Left colon (tissue), 2 donors: Measurements from ENCODE around the gene TREML1. TPM values are rescaled to one million over a fixed set of nuclear protein-coding genes. Genes with fewer than 3 reads are reported as not detected.
"Not testable (repeated sequence)": the region's sequence is repeated elsewhere in the genome, so short reads cannot be mapped to it uniquely, and the experiment has no call there.

Source experiments
- ATAC-seq: fragments of 200-7000 bp; cut with Tn5 transposase; one replicate; pipeline ENCODE4 v1.9.1; 2020; ENCODE audit warnings: mild to moderate bottlenecking, moderate library complexity
- DNase-seq, 2 donors: peaks; one replicate each; pipeline ENCODE4 v3.0.0-alpha.2; 2020
- intact Hi-C, 2 donors: fragments of 100-400 bp; cut with DNase I in 1 of 2; cut with micrococcal nuclease in 1 of 2; formaldehyde crosslinking; loops; one replicate each; pipeline versions ENCODE4 v1.11.2 to v1.14.0; 2022; cut with DNase I, micrococcal nuclease
- total RNA-seq, 2 donors: library from RNA; stranded (reverse); fragmentation: NEBNext Ultra II Directional; extraction: Animal tissue kit (Norgen Biotek cat#: 25700); gene quantifications; one replicate each; pipeline ENCODE4 v1.2.1, GENCODE V29; 2021
- donor health status: DM: no; HTN: no; CAD: no.
- donor health status: DM: yes; HTN: yes; CAD: no.

Gene TREML1
- total RNA-seq, 2 donors from 2014 or later, result not detected

- intact Hi-C loops, result no loop called here
- no peak for ATAC-seq
- no peak for DNase-seq
Measured at GRCh38 chr6:41157323-41157722, 3.2 kb upstream of the TREML1 start.

DNA sequence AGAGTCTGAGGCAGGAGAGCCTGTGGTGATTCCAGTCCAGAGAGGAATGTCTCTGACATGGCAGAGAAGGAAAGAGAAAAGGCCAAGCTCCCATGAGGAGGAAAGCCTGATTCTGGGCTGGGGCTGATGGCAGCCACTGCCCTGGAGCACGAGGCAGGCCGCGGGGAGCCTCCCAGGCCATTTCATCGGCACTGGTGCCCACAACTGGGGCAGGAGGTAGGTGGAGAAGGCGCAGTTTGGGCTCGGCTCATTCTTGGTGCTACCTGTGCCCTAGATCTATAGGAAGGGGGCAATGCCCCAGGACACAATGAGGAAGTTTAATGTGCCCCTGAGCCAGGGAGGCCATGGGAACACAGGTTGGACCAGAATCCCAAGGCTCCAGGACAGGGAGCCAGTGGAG lies 2.6 kb upstream of the TREML1 start:
- ATAC-seq (no peak), DNase-seq (no peak)
- intact Hi-C loops, result no loop called here

- intact Hi-C loops, result no loop called here
- no peak for ATAC-seq
- no peak for DNase-seq
Measured at GRCh38 chr6:41156001-41156400, 1.9 kb upstream of the TREML1 start.

- intact Hi-C loops, result no loop called here
- ATAC-seq (no peak), DNase-seq (no peak)
Measured at GRCh38 chr6:41155132-41155805, 1.1 kb upstream of the TREML1 start.

DNA sequence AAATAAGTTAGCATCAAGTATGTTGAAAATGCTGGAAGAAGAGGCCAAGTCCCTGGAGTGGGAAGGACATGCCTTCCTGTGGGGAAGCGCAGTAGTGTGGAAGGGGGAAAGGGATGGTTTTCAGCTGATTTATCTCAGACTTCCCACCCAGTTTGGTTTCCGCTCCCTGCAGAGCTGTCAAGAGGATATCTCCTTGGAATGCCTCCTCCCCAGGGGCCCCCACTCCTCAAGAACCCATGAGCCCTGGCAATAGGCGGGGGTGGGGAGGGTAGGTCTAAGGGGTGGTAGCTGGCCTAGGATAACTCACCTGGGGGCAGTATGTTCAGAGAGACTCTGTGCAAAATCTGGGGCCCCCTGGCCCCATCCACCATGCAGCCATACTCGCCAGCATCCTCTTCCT lies 696 bp downstream of the TREML1 start:
- intact Hi-C loops, result no loop called here
- DNase-seq, result no peak
- ATAC-seq, result no peak

GRCh38 chr6:41150671-41151070 lies 3.5 kb downstream of the TREML1 start:
- no peak for DNase-seq
- no peak for ATAC-seq
- intact Hi-C loops, result no loop called here

DNA sequence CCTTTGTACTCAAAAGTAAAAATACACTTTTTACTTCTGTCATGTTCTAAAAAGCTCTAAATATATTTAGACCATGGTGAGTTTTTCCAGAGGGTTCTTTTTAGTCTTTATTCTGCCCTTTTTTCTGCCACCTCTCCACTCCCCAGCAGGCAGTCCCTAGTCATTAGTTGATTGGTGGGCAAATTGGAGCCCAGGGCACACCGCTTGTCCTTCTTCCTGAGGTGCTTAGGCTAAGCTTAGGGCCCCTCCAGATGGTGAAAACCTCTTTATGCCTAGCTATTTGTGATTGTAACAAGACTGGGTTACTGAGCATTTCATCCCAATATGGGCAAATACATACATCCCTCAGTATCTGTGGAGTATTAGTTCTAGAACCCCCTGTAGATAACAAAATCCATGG lies 6.2 kb downstream of the TREML1 start:
- intact Hi-C loops, result no loop called here
- ATAC-seq (no peak), DNase-seq (no peak)

DNA sequence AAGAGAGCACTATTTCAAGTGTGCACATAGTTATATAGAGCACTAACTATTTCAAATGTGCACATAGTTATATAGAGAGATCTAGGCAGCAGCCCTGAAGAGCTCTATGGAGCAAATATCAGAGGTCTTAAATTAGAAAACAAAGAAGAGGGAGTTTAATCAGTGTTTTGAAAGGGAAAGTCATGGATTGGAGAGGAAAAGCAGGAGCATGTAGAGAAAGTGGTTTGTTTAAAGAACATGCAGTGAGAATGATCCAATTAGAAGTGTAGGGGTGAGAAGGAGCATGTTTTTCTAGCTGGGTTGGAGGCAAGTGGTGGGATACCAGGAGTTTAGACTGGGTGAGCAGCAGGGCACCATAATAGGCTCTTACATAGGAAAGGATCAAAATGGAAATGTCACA lies 17.2 kb downstream of the TREML1 start:
- DNase-seq (no peak), ATAC-seq (no peak)
- intact Hi-C loops, result no loop called here

GRCh38 chr6:41135062-41135832 lies 18.9 kb downstream of the TREML1 start:
- DNase-seq, result no peak
- ATAC-seq, result no peak
- intact Hi-C loops, result no loop called here

- no peak for DNase-seq
- ATAC-seq, result no peak
- intact Hi-C loops, result no loop called here
Measured at GRCh38 chr6:41132254-41132653, 21.9 kb downstream of the TREML1 start.

DNA sequence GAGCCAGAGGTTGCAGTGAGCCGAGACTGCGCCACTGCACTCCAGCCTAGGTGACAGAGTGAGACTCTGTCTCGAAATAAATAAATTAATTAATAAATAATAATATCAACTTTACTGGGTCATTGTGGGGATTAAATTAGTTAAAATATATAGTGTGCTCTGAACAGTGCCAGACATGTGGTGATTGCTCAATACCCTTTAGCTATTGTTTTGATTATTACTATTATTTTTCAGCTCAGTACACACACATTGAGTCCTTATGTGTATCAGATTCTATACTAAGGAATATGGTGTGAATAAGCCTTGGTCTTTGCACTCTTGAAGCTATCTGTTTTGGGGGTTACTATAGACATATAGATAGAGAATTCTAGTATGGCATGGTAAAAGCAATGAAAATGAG lies 28.9 kb downstream of the TREML1 start:
- ATAC-seq (no peak), DNase-seq (no peak)
- intact Hi-C loops, result no loop called here

GRCh38 chr6:41122918-41123317 lies 31.2 kb downstream of the TREML1 start:
- intact Hi-C loops, result no loop called here
- ATAC-seq, result no peak

DNA sequence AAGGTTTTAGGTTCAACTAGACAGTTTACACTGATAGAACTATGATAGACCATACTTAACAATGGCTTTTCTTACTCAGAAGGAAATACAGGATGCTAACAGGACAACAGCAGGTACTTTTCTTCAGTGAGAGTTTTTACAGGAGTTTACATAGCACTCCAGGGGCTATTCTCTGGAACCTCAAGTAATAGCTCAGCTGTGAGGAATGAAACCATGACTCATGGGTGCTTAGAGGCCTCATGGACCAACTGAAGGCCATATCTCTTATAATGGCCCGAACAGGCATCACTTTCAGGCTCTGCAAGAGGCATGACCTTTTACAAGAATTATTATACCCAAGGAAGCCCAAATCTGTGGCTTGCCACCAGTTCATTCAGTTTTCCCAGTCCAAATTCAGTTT lies 31.8 kb downstream of the TREML1 start:
- ATAC-seq, result no peak
- intact Hi-C loops, result no loop called here

More at GRCh38 chr6:41122918-41123317, 31.2 kb downstream of the TREML1 start:
- no peak for DNase-seq

GRCh38 chr6:41120058-41120457 lies 34.1 kb downstream of the TREML1 start:
- no peak for ATAC-seq
- no peak for DNase-seq
- intact Hi-C loops, result no loop called here

More for the DNA sequence above, 31.8 kb downstream of the TREML1 start:
- DNase-seq, result no peak

DNA sequence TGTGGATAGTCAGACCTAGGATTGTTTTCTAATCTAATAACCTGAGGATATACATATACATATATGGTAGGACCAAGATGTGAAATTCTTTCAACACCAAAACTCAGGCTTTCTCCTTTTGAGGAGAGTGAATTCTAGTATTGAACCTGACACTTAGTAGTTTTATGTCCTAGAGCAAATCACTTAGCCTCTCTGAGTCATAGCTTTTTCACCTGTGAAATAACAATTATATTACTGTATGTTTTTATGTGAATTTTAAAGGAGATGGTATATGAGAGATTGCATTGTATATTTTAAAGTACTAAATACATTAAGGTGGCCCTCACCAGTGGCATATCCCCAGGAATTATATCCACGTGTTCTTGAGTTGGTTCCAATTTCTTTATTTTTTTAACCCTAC lies 34.6 kb downstream of the TREML1 start:
- no peak for ATAC-seq
- intact Hi-C loops, result no loop called here

GRCh38 chr6:41115027-41115426 lies 39.1 kb downstream of the TREML1 start:
- intact Hi-C loops, ATAC-seq, DNase-seq: not testable (repeated sequence)

More for the DNA sequence above, 34.6 kb downstream of the TREML1 start:
- no peak for DNase-seq

- ATAC-seq (no peak), DNase-seq (no peak)
- intact Hi-C loops, result no loop called here
Measured at GRCh38 chr6:41111017-41111416, 43.1 kb downstream of the TREML1 start.

DNA sequence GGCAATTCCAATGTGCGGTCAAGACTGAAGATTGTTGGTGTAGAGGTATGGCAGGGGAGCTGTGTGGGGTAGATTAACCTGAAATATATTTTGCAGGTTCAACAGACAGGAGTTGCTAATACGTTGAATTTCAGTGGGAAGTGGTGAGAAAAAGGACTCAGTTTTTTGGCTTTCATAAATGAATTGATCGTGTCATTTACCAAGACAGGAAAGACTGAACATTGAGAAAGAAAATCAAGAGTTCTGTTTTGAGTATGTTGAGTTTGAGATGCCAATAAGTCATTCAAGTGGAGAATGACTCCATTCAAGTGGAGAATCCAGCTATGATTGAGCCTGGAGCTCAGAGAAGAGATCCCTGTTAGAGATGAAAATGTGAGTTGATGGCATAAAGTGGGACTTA lies 50.3 kb downstream of the TREML1 start:
- intact Hi-C loops, result no loop called here
- ATAC-seq, result no peak
- no peak for DNase-seq

DNA sequence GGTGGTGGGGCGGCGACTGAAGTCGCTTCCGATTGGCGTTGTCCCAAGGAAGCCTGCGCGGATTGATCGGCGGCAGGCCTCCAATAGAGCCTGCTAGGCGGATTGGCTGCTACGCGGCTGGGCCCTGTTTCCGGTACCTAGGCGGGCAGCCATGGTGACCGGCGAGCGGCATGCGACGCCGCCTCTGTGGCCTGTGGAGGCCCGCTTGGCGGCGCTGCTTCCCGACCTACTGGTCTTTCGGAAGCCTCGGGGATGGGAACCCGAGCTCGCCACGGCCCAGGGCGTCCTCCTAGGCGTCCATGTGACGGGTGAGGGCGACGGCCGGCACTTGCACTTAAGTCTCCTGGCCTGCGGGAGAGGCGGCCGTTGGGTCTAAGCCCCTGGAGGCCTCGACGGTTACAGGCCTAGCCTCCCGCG lies 53.3 kb downstream of the TREML1 start:
- ATAC-seq (no peak), DNase-seq (no peak)

More for the DNA sequence above, 53.3 kb downstream of the TREML1 start:
- intact Hi-C loops, result no loop called here
